ENCODE measurements around the gene IGFLR1.

- no peak for TF ChIP-seq KDM1A (IDR thresholded peaks at IDR 0.05; ENCODE audit: low read depth)
- no peak for TF ChIP-seq CTCF (IDR thresholded peaks at IDR 0.05)
- TF ChIP-seq REST (IDR thresholded peaks at IDR 0.05), result no peak
- TF ChIP-seq CEBPB (IDR thresholded peaks at IDR 0.05), result no peak
- TF ChIP-seq ELK1 (IDR thresholded peaks at IDR 0.05; ENCODE audit: low read depth, low read length), result no peak
Measured at GRCh38 chr19:35754370-35755130, 12.3 kb upstream of the IGFLR1 start.
